Suprapubic skin (tissue), 4 donors: ENCODE results near the gene REV1.

Experiments
- POLR2A ChIP-seq, 2 donors: fragments of 450-650 bp; IDR thresholded peaks; one replicate each; pipeline ENCODE4 v1.6.1; 2017; ENCODE audit warnings: antibody characterized with exemption in 2 of 2, mild to moderate bottlenecking in 2 of 2, moderate library complexity in 2 of 2
- POLR2AphosphoS5 ChIP-seq, 3 donors: sonication (generic); formaldehyde crosslinking; IDR thresholded peaks; one replicate each; pipeline ENCODE4 v1.6.1; 2017; ENCODE audit warnings: antibody characterized with exemption in 3 of 3
- TF ChIP-seq, protein P1 (sequence below), 2 donors: fragments of 200-600 bp in 1 of 2; fragments of 450-650 bp in 1 of 2; sonication (generic) in 1 of 2; IDR thresholded peaks; one replicate each; pipeline ENCODE4 v1.5.1; 2016 to 2019; ENCODE audit warnings: antibody characterized with exemption in 2 of 2, mild to moderate bottlenecking in 1 of 2, moderate library complexity in 1 of 2

DNA sequence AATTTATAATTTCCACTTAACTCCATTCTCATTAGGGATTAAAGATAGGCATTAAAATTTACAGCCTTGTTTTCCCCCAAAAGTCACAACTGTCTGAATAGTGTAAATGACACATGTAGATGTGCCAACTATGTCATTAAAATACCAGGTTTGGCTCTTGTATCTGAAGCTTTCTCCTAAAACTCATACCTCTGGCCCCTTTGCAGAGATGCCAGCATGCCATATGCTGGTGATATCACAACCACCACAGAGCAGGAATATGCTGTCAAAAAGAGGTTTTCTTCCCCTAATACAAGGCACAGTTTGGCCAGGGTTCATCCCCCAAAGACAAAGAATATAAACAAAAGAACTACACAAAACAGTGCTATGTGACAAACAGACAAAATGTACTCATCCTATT lies 65.4 kb downstream of the REV1 start:
- TF ChIP-seq, protein P1, sequence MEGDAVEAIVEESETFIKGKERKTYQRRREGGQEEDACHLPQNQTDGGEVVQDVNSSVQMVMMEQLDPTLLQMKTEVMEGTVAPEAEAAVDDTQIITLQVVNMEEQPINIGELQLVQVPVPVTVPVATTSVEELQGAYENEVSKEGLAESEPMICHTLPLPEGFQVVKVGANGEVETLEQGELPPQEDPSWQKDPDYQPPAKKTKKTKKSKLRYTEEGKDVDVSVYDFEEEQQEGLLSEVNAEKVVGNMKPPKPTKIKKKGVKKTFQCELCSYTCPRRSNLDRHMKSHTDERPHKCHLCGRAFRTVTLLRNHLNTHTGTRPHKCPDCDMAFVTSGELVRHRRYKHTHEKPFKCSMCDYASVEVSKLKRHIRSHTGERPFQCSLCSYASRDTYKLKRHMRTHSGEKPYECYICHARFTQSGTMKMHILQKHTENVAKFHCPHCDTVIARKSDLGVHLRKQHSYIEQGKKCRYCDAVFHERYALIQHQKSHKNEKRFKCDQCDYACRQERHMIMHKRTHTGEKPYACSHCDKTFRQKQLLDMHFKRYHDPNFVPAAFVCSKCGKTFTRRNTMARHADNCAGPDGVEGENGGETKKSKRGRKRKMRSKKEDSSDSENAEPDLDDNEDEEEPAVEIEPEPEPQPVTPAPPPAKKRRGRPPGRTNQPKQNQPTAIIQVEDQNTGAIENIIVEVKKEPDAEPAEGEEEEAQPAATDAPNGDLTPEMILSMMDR (IDR thresholded peaks at IDR 0.05): no peak
- TF ChIP-seq POLR2AphosphoS5 (IDR thresholded peaks at IDR 0.05): no peak
- TF ChIP-seq POLR2A (IDR thresholded peaks at IDR 0.05): no peak
